ENCODE results near the gene HDAC9.

HDAC9 gene

GRCh38 chr7:18792871-18793595 is 297.5 kb downstream of the HDAC9 start:
- DNase-seq (ENCODE audit: low read depth) = no peak

GRCh38 chr7:18796216-18796615 is 300.7 kb downstream of the HDAC9 start:
- no peak for DNase-seq (ENCODE audit: low read depth)

DNA sequence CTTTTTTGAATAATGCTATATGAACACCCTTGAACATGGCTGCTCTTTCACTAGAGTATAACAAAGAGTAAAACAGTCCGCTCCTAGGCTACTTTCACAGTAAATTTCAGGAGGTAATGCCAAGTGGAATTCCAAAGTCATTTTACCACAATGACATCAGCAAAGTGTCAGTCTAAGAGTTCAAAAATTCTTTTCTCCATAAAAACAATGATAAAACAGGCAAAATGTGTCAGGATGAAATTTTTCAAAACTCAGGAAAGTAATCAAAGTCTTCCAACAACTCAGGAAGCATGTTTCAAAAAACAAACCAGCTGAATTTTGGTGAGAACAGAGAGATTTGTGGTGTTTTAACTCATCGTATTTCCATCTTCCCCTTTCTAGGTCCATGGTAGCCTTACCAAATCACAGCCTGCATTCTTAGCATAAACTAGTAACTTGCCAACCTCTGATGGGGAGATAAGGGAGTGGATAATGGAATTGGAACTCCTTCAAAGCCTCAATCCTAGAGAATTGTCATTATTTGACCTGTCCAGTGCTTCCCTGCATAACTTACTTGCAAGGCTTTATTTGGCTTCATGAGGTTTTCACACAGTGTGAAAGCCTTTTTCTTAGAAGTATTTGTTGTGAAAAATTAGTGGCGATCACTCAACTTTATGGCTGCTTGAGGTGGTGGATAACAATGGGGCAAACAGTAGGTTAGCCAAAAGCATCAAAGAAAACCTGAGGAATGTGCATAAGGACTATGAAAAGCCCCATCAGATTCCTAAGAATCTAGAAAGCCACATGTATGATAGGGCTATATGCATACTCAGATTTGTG is 302.7 kb downstream of the HDAC9 start:
- no peak for DNase-seq (ENCODE audit: low read depth)

DNA sequence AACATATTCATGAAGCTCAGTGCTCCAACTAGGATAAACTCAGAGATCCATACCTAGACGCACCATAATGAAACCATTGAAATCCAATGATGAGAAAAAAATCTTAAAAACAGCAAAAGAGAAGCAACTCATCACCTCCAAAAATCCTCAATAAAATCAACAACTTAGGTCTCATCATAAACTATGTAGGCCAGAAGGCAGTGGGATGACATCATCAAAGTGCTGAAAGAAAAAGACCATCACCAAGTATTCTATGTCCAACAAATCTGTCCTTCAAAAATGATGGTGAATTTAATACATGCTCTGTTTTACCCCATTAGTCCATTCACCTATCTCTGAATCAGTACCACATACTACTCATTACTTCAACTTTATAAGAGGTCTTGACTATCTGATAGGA is 304.4 kb downstream of the HDAC9 start:
- DNase-seq (ENCODE audit: low read depth) = no peak

- no peak for DNase-seq (ENCODE audit: low read depth)
Observed at GRCh38 chr7:18803923-18804322, 308.4 kb downstream of the HDAC9 start.

GRCh38 chr7:18806177-18806576 is 310.6 kb downstream of the HDAC9 start:
- no peak for DNase-seq (ENCODE audit: low read depth)

- DNase-seq (ENCODE audit: low read depth) = no peak
Observed at GRCh38 chr7:18808026-18808425, 312.5 kb downstream of the HDAC9 start.

DNA sequence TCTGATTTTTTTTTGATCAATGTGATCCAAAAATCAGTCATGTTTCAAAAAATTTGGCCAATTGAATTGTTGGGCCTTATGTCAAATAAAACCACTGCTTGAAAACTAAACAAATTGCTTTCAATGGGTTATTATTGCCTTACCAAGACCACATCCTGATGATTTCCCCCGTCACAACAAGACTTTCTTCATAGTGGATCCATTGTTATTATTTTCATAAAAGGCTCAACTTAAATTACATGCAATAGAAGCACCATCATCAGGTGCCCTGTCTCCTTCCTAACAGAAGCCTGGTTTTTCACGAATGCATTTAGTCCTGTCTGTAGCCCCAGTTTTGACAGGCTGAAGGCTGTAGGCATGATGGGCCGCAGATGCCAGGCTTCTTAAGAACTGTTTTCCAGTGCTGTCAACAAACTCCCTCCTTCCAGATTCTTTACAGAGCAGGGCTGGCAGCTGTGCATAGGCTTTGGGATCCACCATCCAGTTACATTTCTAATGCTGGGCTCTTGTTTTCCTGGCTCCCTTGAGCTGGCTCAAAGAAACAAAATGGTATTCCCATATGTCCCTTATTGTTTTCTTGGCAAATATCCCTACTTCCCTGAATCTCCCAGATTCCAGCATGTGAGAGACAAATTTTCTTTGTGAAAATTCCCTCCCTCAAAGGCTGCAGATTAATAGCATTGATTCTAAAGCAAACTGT is 319.9 kb downstream of the HDAC9 start:
- no peak for DNase-seq (ENCODE audit: low read depth)

- no peak for DNase-seq (ENCODE audit: low read depth)
Observed at GRCh38 chr7:18820981-18821380, 325.4 kb downstream of the HDAC9 start.

- DNase-seq (ENCODE audit: low read depth) = no peak
Observed at GRCh38 chr7:18821554-18821953, 326.0 kb downstream of the HDAC9 start.

GRCh38 chr7:18824157-18824556 is 328.6 kb downstream of the HDAC9 start:
- DNase-seq (ENCODE audit: low read depth) = no peak

DNA sequence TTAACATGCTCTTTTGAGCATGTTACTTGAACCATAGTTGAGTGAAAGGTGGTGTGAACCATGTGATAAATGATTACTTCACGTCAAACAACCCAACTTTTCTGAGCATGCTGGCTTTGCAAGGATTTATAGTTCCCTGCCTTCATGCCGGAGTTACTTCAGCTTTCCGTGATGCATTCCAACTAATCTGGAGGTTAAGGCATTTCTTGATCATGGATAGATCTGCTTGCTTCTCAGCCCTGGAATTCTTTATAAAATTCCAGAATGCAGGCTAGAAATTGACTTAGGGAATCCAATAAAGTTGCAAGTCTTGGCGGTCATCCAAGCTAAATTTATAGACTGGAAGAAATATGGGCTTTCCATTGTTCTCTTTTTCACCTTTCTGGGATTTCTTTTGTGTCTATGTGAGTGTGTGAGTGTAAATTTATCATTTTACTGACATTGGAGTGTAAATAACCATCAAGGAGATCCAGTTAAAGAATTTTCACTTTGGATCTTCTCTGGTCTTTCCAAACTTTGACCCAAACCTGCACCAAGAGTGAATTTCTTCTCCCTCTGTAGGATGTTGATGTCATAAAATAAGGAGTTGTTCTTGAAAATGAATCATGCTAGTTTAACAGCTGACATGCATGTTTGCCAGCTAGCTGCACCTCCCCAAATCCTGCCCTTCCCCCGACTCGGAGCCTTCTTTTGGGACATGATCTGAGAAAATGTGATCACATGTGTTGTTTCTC is 332.9 kb downstream of the HDAC9 start:
- no peak for DNase-seq (ENCODE audit: low read depth)

GRCh38 chr7:18828994-18829857 is 333.7 kb downstream of the HDAC9 start:
- no peak for DNase-seq (ENCODE audit: low read depth)

- peak; percentile 13 for DNase-seq (ENCODE audit: low read depth)
Observed at GRCh38 chr7:18829858-18830285, 334.3 kb downstream of the HDAC9 start.

GRCh38 chr7:18831419-18831818 is 335.9 kb downstream of the HDAC9 start:
- no peak for DNase-seq (ENCODE audit: low read depth)

GRCh38 chr7:18831943-18832342 is 336.4 kb downstream of the HDAC9 start:
- no peak for DNase-seq (ENCODE audit: low read depth)

DNA sequence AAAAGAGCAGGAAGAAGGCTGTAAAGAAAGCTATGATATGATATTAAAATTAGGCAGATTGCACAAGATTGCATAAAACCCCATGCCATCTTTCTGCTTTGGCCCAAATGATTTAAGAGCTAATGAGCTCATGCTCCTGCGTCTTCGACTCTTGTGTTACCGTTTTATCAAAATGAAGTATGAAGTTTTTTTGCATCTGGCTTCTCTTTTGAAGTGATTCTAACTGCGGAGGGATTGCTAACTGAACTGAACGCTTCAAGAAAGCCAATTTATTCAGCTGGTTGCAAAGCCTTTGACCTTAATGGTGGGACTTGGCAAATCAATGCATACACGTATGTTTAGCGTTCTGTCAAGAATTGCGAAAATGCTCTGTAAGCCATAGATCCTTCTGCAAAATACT is 339.0 kb downstream of the HDAC9 start:
- no peak for DNase-seq (ENCODE audit: low read depth)

DNA sequence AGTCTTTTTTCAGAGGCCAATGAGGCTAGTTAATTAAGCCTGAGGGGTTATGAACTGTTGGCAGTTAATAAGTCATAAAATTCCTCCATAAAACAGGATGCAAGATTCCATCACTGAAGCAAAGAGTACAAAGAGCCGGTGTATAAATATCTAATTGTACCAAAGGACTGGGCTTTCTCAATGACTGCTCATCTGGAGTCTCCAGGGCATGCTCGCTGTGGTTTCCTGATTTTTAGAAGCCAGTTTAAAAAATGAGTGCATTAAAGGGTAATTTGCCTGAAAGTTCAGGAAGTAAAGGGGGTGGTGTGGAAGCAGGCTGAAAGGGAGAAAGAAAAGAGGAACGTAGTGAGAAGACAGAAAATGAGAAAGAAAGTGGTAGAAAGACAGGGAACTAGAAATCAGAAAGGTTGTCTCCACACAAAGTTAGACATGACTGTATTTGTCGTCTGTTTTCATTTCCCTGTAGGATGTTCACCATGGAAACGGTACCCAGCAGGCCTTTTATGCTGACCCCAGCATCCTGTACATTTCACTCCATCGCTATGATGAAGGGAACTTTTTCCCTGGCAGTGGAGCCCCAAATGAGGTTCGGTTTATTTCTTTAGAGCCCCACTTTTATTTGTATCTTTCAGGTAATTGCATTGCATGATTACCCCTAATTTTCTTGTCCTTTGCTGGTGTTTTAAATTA is 339.6 kb downstream of the HDAC9 start:
- DNase-seq (ENCODE audit: low read depth) = no peak

DNA sequence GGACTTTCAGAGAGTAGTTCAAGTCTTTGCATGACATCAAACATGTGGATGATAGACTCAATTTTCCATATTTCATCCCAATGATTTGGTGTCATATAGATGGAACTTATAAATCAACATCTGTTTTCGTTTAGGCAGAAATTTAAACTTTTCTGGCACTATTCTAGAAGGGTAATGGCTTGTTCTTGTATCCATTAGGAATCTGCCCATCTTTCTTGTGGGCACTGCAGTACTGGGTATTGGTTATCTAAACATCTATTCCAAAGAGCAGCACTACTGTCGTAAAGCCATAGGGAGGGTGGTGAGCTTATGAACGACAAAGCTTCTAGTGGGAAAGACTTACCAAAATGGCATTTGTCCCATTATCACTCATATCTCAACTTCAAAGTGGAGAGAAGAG is 348.4 kb downstream of the HDAC9 start:
- DNase-seq (ENCODE audit: low read depth) = no peak

DNA sequence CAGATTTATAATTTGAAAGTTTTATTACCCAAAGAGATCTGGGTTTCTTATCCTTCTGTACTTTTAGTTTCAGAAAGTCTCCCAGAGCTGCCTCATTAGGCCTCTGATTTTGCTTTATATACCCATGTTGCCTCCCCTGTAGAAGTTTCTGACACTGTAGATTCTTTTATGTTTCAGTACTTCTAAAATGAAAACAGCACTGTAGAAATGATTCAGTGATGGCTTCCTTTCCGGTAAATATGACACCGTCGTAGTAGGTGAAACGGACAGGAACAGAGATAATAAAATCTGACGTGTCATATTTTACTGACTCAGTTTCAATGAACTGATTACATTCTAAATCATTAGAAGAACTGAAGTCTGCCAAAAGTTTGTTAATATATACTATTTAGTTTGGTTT is 349.2 kb downstream of the HDAC9 start:
- DNase-seq (ENCODE audit: low read depth) = no peak

DNA sequence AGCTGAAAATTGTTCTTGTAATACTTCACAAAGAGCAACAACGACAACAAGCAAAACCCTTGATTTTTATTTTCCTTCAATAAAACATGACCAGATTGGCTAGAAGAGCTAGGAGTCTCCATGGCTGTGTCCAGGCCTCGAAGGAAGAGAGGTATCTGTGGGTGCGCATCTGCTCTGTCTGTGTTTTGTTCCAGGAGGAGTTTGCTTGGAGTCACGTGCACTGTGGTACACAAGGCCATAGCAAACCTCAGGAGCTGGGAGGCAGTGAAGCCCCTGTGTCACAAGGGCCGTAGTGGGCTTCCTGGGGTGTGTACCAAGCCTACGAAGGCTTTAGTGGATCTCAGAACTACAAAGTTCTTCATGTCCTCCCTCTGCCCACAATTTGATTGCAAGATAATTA is 350.2 kb downstream of the HDAC9 start:
- DNase-seq (ENCODE audit: low read depth) = no peak

Measured in non-pigmented ciliary epithelial cell (primary cell).